Fibroblast of skin of left quadriceps (primary cell): ENCODE measurements around the gene CAMK2N1.
A peak's percentile ranks its signal among the peaks of the same experiment; 100 is the strongest.
"Not testable (repeated sequence)": the region's sequence is repeated elsewhere in the genome, so short reads cannot be mapped to it uniquely, and the experiment has no call there.

Experiments used
- DNase-seq, 2 experiments: peaks; one replicate each; pipeline ENCODE4 v3.0.0-alpha.2; 2013; ENCODE audit warnings: low read depth in 2 of 2

Gene CAMK2N1

DNA sequence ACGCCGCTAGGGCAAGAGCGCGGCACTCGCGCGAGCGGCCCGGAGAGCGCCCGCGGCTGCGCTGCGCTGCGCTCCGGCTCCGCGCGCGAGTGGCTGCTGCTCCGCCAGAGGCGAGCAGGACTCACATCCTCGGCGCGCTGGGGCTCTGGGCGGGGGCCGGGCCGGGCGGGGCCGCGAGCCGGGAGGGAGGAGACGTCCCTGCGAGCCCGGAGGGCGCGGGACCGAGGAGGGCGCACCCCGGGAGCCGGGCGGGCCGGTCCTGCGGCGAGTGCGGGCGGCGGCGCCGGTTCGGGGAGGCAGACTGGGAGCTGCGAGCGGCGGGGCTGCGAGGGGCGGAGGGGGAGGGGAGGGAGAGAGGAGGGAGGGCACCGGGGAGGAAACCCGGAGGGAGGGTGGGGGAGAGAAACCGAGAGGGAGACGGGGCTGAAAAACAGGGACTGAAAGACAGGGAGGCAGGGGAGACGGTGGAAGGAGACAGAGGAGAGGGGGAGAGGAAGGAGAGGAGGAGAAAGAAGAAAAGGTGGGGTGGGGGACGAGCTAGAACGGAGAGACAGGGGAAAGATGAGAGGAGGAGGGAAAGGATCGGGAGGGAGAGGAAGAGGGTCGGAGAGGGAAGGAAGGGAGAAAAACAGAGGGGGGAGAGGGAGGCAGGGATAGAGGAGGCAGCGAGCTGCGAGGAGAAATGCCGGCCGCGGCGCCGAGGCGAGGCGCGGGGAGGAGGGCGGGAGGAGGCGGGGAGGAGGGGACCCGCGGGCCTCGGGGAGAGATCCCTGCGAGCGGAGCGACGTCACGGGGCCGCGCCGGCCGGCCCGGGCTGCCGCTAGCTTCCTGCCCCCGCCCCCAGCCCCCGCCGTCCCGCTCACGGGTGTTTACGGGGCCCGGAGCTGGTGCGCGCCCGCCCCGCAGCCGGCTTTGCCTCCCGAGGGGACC, at the start of gene CAMK2N1:
Gene CAMK2N1, minus strand, starts transcription at position 684 of the 930 bp plus-strand sequence. CDS start 831 bp downstream, outside the sequence.
- DNase-seq: no peak

DNA sequence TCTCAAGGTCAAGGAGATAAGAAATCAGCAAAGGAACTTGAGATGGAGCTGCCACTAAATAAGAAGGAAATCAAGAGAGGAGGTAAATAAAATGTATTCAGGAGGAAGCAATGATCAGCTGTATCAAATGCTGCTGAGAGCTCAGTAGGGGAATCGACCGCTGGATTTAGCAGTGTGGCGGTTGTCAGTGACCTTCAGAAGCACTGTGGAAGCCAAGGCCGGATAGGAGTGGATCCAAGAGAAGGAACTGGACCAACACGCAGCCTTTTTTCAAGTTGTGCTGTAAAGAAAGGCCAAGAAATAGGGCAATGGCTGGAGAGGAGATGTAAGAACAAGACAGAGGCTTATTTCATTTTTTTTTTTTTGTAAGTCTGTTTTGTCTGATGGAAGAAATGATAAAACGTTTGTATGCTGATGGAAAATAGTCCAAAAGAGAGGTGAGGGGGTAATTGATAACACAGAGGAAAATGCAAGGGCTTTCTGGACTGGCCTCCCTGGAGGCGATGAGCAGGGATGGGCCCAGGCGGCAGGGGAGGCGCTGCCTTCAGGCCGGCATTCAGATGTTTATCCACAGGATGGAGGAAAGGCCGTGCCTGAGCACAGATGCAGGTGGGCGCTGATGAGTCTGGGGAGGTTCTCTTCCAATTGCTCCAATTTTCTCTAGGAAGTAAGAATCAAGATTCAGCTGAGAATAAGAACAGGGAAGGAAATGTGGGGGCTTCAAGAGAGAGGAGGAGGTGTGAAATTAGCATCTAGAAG, 48.8 kb upstream of the CAMK2N1 start:
- no peak for DNase-seq

DNA sequence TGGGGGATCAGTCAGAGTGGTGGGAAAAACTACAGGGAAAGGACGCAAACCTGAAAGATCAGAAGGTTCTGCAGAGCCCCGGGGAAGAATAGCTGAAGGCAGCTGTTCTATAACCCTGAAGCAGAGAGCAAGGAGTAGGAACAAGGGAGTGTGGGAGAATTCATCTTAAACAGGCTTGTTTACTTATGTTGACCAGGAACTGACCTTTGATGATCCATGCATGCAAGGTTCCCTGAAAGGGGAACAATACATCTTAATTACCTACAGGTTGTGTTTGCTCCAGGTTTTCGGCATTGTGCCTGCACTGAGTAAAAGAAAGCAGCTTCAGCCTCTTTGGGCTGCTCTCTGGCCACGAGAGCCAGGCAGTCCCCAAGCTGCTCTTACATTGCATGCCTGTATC, 47.6 kb upstream of the CAMK2N1 start:
- DNase-seq: no peak

DNA sequence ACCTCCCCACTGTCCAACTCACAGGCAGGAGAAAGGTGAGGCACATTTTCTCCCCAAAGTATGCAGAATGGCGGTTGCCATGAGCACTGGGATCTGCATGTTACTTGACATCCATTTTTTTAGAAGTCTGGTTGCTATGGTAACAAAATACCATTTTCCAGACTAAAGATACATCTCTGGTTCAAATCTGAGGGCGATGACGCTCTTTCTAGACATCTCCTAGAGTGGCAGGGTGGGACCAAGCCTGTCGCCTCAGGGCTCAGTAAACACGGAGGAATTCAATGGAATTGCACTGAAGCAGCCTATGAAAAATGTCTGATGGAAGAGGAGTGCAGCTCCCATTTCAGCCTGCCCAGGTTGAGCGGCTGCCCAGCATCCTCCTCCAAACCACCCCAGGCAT, 44.9 kb upstream of the CAMK2N1 start:
- DNase-seq: no peak

DNA sequence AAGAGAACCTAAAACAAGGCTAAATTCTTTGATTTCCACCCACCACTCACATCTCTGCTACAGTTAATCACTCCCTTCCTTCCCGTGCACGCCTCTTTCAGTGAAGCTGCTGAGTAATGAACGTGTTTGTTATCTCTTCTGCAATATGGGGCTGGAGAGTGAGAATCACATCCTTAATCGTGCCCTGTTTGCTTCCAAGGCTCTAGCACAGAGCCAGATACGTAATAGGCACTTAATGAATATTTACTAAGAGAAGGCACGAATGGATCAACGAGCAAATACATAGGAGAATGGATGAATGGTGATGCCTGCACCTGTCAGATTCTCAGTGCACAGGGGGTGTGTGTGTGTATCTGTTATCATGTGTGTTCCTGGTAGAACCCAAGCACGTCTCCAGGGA, 44.3 kb upstream of the CAMK2N1 start:
- no peak for DNase-seq

DNA sequence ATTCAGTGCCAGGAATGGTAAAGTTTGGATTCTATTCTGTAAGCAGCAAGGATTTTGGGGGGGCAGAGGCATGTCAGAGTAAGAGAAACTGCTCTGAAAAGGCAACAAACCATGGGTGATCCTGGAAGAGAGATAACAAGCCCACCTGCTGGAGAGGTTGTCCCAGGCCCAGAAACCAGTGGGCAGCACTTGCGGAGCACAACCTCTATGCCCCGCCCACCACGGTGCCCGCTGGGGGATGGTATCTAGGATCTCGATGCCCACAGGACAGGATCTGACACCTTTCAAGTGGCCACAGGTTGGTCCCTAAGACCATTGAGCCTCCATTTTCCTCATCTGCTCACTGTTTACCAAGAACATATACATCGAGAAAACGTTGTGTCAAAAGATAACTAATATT, 42.2 kb upstream of the CAMK2N1 start:
- no peak for DNase-seq

DNA sequence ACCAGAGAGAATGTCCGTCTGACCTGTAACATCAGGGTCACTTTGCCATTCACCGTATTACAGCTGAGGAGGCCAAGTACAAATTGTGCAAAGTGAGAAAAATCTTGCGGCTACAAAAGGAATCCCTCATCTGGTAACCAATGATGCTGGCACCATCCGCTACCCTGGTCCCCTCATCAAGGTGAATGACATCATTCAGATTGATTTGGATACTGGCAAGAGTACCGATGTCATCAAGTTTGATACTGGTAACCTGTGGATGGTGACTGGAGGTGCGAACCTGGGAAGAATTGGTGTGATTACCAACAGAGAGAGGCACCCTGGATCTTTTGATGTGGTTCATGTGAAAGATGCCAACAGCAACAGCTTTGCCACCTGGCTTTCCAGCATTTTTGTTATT, 40.3 kb upstream of the CAMK2N1 start:
- DNase-seq: no peak

DNA sequence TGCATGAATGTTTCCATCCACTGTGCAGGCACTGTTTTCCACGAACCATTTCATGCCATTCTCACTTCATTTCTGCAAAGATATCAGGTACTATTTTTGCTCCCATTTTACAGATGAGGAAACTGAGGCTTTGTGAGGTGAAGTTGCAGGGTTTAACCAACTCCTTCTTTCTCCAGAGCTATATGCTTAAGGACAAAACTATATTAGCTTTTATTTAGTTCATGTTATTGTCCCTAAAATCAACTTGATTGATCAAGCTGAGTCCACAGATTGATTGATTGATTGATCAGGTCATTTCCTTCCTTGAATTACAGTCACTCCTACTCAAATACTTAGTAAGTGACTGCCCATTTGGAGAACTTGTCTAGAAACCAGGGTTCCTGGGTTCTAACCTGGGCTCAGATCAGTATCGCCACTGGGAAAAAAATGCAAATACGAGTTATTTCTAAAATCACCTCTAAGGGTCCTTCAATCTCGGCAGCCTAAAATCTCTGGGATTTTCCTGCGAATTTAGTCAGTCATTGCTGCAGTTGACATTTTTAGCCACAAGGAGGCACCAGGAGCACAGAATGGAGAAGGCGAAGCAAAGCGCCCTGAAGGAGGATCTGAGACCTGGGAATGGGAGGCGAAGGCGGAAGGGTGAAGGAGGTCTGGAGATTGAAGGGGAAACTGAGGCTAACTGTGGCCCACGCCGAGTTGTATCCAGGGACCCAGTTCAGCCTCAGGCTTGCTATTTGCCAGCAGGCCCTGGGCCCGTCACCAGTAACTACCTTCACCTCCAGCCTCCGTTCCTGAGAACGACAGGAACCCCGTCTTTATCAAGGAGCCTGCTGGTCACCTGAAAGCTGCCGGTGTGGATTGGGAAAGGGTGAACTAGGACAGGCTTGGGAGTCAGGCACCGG, 36.2 kb upstream of the CAMK2N1 start:
- peak; percentile 54 to 60 for DNase-seq

DNA sequence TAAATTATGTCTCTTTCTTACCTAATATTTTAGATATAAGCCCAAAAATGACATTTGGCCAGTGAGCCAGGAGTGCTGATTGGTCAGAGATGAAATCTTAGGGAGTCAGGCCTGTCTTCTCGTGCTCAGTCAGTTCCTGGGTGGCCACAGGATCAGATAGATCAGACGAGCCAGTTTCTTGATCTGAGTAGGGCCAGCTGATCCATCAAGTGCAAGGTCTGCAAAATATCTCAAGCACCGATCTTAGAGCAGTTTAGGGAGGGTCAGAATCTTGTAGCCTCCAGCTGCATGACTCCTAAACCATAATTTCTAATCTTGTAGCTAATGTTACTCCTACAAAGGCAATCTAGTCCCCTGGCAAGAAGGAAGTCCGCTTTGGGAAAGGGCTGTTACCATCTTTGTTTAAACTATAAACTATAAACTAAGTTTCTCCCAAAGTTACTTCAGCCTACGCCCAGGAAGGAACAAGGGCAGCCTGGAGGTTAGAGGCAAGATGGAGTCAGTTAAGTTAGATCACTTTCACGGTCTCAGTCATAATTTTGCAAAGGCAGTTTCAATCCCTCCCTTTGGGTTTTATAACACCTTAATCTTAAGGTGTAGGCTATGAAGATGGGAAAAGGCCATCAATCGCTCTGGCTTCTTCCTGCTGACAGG, 33.7 kb upstream of the CAMK2N1 start:
- not testable (repeated sequence) for DNase-seq

DNA sequence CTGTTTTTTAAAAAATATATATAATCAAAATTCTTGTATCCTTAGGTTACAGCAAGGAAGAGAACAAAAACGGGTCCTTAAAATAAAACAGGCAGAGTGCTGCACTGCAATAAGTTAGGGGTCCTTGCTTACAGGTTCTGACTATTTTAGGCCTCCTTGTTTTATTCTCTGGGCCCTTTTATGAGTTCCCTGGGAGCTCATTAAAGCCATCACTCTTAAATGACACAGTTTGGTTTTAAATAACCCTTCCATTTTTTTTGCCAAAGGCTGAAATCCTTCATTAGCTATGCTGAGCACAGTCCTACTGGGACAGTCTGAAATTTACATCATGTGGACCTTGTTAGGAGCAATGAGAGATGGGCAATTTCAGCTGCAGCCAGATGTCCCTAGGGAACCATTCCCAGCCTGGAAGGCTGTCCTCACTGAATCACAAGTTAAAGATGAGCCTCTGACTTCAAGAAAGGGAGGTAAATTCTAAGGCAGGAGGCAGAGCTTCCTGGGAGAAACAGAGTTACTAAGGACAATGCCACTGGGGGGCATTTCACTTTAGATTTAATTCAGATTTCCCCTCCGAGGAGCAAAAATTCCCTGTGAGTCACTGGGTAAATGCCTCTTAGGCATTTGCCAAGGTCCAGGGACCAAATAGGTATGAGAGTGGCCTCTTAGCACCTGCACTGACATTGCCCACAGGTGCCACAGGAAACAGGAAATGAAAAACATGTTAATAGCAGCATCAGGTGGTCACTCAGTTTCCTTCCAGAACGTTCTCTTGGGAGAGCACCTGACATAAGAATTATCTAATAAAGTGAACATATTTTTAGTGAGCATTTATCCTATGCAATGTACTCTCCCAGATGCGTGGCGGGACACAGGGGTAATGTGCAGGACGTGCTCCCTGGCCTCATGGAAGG, 25.8 kb upstream of the CAMK2N1 start:
- peak in 1 of 2 experiments; percentile 20 for DNase-seq

DNA sequence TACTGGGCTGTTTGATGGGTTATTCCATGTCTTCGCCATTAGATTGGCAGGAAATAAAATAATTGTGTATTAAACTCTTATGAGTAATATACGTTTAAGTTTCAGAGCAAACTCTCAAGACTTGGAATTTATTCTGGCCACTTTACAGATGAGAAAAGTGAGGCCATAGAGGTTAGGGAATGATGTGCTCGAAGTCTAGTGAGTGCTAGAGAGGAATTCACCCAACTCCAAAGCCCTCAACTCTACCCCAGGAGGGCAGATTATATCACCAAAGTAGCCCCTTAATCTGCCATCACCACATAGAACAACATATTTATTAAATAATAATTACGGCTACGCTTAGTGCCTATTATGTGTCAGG, 22.4 kb upstream of the CAMK2N1 start:
- no peak for DNase-seq

DNA sequence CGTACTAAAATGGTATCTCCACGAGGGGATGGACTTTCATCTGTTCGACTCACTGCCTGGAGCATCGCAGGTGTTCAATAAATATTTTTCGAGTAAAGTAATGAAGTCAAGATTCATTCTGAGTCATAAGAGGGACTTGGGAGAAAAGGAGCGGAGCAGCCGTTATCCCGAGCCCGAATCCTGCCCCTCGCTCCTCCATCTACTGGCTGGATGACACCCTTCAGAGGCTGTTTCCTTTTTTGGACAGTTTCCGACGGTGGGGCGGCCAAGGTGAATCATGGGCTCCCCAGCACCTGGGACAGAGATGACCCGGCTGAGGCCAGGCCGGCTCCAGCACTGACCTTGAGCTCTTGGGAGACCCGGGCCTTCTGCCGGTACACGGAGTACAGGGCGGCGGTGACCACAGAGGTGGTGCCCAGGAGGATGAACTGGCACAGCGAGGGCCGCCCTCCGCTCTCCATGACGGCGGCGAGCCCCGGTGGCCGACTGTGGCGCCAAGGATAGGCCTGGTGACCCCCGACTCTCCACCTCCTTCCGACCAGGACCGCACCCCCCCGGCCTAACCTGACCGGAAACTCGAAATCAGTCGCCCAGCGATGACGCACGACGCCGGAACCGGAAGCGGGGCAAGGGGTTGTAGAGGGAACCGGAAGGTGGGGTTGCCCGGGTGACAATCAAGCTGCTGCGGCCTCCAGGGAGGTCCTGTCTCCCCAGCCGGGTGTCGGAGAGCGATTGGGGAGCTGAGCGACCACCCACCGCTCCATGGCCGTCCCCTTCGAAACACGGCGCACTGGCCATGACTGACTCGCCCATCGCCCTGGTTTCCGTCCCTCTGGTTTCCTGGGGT, 21.8 kb upstream of the CAMK2N1 start, which contains the start of gene MUL1:
Gene MUL1, minus strand, starts transcription at position 588 of the 847 bp plus-strand sequence. Its CDS starts 127 bp downstream, at position 461.
- DNase-seq: peak; percentile 77 to 79

DNA sequence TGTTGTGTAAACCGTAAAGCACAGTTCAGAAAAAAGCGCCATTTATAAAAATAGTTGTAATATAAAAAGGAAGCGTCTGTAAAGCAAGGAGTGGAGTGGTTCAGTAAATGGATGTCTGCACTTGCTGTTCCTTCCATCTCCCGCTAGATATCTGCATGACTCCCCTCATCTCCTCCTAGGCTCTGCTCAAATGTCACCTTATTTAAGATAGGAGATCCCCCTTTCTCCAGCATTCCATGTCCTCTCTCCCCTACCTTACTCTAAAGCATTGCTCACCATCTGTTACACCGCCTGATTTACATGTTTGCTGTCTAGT, 21.2 kb upstream of the CAMK2N1 start:
- no peak for DNase-seq

DNA sequence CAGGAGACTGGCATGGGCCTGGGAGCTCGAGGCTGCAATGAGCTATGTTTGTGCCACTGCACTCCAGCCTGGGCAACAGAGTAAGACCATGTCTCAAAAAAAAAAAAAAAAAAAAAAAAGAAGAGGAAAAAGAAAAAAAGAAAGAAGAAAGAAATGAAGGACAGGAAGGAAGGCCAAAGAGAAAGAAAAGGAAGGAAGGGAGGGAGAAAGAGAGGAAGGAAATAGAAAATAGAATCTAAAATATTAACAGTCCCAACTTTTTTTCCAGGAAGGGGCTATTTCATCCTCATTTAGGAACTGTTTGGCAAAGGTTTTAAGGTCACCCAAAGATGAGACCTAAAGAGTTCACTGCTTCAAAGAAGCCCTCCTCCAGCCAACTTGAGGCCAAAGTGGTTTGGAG, 19.5 kb upstream of the CAMK2N1 start:
- no peak for DNase-seq

DNA sequence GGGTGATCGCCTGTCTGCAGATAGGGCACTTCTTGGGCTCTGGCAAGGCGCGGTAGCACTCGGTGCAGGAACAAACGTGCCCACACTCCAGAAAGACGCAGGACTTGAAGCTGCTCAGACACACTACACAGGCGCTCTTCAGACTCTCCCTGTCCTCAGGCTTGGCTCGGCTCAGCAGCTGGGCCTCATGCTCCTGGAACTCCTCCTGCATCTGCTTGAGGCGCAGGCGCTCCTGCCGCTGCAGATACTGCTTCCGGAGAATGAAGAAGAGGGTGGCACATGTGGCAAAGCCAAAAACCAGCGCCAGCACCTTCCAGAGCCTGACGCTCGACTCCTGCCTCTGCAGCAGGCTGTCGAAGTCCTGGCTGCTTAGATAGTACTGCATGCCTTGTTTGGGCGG, 14.7 kb upstream of the CAMK2N1 start:
- no peak for DNase-seq

DNA sequence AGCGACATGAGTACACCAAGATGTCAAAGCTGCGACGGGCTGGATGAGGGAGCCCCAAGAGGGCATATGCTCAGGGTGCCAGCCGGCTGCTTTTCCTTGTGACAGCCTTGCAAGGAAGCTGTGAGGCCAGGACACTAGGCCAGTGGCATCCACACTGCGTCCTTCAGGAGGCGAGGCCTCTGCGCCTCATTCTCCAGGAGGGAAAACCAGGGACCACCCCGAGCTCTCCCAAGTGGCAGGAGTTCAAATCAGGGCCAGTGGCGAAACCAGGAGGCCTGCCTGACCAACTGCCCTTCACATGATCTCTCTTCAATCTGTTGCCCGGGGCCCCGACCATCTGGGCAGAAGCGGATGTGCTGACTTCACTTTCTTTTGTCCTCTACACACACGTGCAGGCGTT, 13.7 kb upstream of the CAMK2N1 start:
- DNase-seq: no peak

DNA sequence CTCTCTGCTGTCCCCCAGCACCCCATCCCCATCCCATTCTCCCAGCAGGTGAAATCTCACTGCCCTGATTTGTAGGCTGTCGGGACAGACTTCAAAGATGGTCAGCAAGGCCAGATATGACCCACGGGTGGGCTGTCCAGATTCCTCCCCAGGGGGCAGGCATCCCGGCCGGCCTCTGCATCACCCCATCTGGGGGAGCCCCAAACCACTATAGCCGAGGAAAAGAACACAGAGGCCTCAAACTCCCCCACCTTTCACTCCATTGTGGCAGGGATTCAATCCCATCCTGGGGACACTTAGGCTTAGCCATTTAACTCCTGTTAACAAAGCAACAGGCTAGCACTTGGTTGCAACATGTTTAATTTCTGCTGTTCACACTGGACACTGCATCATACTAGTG, 13.1 kb upstream of the CAMK2N1 start:
- DNase-seq: no peak

DNA sequence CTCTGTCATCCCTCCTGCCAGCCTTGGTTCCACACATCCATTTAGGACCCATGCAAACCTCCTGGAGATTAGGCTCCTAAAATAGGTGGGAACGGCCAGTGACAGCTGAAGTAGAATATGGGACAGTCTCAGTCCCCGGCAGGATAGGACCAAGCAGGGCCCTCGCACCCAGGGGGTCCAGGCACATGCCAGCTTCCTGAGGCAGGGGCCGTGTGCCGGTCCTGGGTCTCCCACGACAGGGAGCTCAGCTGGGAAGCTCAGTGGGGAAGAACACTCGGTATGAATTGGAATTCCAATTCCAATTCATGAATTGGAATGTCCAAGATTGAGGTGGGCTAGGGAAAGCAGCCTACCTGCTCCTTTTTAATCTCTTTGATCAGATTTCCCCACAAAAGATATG, 12.1 kb upstream of the CAMK2N1 start:
- no peak for DNase-seq

DNA sequence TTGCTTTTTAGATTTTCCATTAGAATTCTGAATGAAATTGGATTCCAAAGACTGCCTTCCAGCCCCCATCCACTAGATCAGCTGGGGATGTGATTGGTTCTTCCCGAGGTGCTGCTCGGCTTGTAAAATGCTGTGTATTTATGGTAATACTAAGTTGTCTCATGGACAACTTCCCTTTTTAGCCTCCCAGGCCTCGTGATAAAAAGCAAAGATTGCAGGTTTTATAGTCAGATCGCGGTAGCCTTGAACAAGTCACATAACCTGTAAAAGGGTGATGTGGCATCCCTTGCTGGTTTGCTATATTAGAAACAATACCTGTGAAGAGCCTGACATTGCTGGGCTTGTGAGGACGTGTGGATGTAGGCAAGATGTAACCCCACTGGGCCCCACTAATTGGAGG, 11.5 kb upstream of the CAMK2N1 start:
- DNase-seq: no peak
